ENCODE results near the gene RABGGTA.

The RABGGTA gene

DNA sequence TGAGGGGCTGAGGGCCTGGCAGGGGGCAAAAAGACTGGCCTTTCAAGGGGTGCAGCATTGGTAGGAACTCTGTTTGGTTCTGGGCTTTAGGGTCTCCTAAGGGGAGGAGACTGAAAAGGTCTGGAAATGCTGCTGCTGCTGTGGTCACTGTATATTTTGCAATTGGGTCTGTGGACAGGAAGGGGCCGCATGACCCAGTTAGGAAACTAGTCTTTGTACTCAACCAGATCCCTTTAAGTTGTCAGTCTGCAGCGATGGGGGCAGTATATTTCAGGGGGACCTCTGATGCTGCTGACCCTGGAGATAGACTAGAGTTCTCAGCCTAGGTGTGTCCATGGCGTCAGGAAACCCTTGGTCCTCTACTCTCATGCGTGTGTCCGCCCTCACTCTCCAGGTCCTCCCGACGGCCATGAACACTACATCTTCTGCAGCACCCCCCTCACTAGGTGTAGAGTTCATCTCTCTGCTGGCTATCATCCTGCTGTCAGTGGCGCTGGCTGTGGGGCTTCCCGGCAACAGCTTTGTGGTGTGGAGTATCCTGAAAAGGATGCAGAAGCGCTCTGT lies 43.9 kb upstream of the RABGGTA start:
- TF ChIP-seq, protein P1, sequence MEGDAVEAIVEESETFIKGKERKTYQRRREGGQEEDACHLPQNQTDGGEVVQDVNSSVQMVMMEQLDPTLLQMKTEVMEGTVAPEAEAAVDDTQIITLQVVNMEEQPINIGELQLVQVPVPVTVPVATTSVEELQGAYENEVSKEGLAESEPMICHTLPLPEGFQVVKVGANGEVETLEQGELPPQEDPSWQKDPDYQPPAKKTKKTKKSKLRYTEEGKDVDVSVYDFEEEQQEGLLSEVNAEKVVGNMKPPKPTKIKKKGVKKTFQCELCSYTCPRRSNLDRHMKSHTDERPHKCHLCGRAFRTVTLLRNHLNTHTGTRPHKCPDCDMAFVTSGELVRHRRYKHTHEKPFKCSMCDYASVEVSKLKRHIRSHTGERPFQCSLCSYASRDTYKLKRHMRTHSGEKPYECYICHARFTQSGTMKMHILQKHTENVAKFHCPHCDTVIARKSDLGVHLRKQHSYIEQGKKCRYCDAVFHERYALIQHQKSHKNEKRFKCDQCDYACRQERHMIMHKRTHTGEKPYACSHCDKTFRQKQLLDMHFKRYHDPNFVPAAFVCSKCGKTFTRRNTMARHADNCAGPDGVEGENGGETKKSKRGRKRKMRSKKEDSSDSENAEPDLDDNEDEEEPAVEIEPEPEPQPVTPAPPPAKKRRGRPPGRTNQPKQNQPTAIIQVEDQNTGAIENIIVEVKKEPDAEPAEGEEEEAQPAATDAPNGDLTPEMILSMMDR (IDR thresholded peaks at IDR 0.05; ENCODE audit: poor library complexity, severe bottlenecking): no peak
- Histone ChIP-seq H3K36me3 (ENCODE audit: low read depth) (no peaks in the 10 kb centered on the region), H3K27ac (ENCODE audit: poor library complexity, severe bottlenecking) (peak overlapping the region; percentile 2), H3K9me3 (ENCODE audit: severe bottlenecking) (no peaks in the 10 kb centered on the region), H3K27me3 (ENCODE audit: insufficient read depth, poor library complexity, severe bottlenecking) (no peaks in the 10 kb centered on the region), H3K4me1 (ENCODE audit: insufficient read depth, poor library complexity, severe bottlenecking) (peaks cover 22% of the 10 kb centered on the region), H3K4me3 (ENCODE audit: severe bottlenecking) (no peak overlapping the region)
- ATAC-seq (ENCODE audit: low read depth): no peak
- DNase-seq (ENCODE audit: low spot score): no peak

DNA sequence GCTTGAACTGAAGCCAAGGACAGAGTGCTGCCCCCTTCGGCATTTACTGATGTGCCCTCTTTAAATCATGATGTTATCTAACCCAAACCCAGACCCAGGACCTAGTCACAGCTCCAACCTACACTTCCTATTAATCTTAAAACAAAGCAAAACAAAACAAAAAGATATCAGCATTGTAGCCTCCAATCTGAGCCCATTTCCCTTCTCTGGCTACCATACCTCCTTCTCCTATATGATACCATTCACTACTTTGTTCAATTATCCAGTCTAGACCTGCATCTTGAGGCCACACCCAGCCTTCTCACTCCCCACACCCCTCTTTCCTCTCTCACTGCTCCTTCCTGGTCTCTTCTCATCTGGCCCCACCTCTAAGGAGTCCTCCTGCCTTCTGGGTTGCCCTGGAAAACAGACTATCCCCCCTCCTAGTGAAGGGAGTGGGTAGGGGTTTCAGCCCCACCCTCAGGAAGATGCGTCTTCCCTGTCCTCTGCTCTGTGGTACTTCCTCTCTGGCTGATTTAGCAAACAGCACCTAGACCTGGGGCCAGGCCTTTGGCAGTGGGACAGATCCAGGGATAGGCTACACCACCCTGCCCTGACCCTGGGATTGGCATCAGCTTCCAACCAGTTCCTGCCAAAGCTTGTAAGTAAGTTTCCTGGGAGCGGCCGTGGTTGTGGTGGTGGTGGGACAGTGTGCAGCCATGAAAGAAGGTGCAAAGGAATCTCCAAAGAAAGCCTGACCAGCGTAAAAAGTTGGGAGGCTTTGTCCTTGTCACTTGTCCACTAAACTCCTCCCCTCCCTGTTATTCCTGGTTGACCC lies 43.2 kb upstream of the RABGGTA start:
- no peak overlapping the region for H3K4me3 ChIP-seq (ENCODE audit: severe bottlenecking)
- TF ChIP-seq, protein P1 (IDR thresholded peaks at IDR 0.05; ENCODE audit: poor library complexity, severe bottlenecking): no peak
- H3K9me3 ChIP-seq (ENCODE audit: severe bottlenecking): no peaks in the 10 kb centered on the region
- peaks cover 30% of the 10 kb centered on the region for H3K4me1 ChIP-seq (ENCODE audit: insufficient read depth, poor library complexity, severe bottlenecking)
- DNase-seq (ENCODE audit: low spot score): no peak
- H3K27me3 ChIP-seq (ENCODE audit: insufficient read depth, poor library complexity, severe bottlenecking): no peaks in the 10 kb centered on the region
- no peak for ATAC-seq (ENCODE audit: low read depth)
- H3K36me3 ChIP-seq (ENCODE audit: low read depth): no peaks in the 10 kb centered on the region
- peak overlapping the region; percentile 2 for H3K27ac ChIP-seq (ENCODE audit: poor library complexity, severe bottlenecking)

DNA sequence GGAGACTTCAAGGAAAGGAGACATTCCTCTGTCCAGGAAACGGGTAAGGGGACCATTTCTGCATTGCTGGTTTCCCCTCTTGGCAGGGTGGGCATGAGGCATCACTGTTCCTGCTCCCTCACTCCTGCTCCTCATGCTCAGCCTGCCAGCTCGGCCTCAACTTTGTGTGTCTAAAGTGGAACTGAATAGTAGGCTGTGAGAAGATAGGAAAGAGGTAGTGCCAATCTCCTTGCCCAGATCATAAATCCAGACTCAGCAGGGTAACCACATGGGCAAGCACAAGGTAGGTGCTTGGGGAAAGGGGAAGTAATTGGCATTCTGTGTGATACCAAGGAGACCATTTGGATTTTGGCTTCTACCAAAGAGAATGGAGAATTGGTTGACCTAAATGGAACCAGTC lies 42.5 kb upstream of the RABGGTA start:
- peak overlapping the region; percentile 2 for H3K27ac ChIP-seq (ENCODE audit: poor library complexity, severe bottlenecking)
- H3K27me3 ChIP-seq (ENCODE audit: insufficient read depth, poor library complexity, severe bottlenecking): no peaks in the 10 kb centered on the region
- H3K4me3 ChIP-seq (ENCODE audit: severe bottlenecking): no peak overlapping the region
- DNase-seq (ENCODE audit: low spot score) (no peak), ATAC-seq (ENCODE audit: low read depth) (no peak)
- TF ChIP-seq, protein P1 (IDR thresholded peaks at IDR 0.05; ENCODE audit: poor library complexity, severe bottlenecking): no peak
- no peaks in the 10 kb centered on the region for H3K9me3 ChIP-seq (ENCODE audit: severe bottlenecking)
- H3K36me3 ChIP-seq (ENCODE audit: low read depth): peaks cover under 1% of the 10 kb centered on the region
- H3K4me1 ChIP-seq (ENCODE audit: insufficient read depth, poor library complexity, severe bottlenecking): peaks cover 35% of the 10 kb centered on the region

DNA sequence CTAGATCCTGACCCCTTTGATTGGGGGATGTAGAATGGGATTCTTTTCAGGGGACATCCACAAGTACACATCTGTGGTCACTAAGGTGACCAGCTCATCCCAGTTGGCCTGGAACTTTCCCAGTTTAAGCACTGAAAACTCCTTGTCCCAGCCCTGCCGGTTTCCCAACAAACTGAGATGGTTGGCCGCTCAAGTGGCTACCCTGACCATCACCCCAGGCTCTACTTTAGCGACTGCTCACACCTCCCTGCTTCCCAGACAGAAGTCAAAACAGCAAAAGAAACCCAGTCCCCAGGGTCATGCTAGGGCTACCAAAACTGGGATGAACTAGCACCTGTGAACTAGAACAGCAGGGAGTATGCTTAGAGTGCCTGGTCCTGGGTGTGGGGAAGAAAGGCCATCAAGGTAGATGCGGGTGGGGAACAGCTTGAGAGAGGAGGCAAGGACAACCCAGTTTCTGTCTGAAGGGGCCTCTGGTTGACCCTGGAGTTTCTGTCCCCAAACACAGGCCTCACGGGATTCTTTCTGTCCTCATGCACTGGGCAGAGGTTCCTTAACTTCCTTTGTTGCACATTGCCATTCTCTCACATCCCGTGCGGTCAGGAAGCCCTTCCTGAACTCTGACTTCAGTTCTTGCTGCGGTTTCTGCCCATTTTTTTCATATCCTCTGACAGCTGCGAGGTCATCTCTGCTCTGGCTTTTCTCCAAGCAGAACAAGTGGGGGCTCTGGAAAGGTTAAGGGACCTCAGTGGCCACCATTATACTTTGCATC lies 41.5 kb upstream of the RABGGTA start:
- H3K4me3 ChIP-seq (ENCODE audit: severe bottlenecking): no peak overlapping the region
- TF ChIP-seq, protein P1 (IDR thresholded peaks at IDR 0.05; ENCODE audit: poor library complexity, severe bottlenecking): no peak
- no peak for ATAC-seq (ENCODE audit: low read depth)
- no peaks in the 10 kb centered on the region for H3K9me3 ChIP-seq (ENCODE audit: severe bottlenecking)
- DNase-seq (ENCODE audit: low spot score): no peak
- H3K4me1 ChIP-seq (ENCODE audit: insufficient read depth, poor library complexity, severe bottlenecking): peaks cover 35% of the 10 kb centered on the region
- H3K27ac ChIP-seq (ENCODE audit: poor library complexity, severe bottlenecking): no peak overlapping the region
- peaks cover 8% of the 10 kb centered on the region for H3K36me3 ChIP-seq (ENCODE audit: low read depth)
- no peaks in the 10 kb centered on the region for H3K27me3 ChIP-seq (ENCODE audit: insufficient read depth, poor library complexity, severe bottlenecking)
